ENCODE results near the gene PDE8B. TPM values are rescaled to one million over a fixed set of nuclear protein-coding genes. Genes with fewer than 3 reads are reported as not detected.

The PDE8B gene
- polyA plus RNA-seq, 1 of the 3 experiments (the other 2 are of a cell fraction), result not detected

DNA sequence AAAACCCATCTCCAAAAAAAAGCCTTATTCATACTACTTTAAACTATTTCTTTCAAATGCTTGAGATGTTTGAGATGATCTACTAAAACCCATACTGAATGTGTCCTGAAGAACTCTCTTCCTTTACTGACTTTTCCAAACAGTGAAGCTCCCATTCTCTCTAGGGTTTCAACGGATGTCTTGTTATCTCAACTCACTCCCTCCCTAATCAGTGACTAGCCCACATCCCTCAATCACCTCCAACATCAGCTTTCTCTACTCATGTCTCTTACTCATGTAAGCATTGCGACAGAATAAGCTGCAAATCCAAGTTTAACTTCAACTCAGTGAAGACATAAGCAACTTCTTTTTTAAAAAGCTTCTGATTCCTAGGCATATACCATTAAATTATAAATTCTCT lies 239.5 kb downstream of the PDE8B start (continued):
- TF ChIP-seq JUND (IDR thresholded peaks at IDR 0.05) (no peak), CTCF (IDR thresholded peaks at IDR 0.05) (no peak), CHD2 (IDR thresholded peaks at IDR 0.05; ENCODE audit: low read length, partially characterized antibody) (no peak), RCOR1 (IDR thresholded peaks at IDR 0.05; ENCODE audit: low read length) (no peak), SIN3A (IDR thresholded peaks at IDR 0.05; ENCODE audit: borderline replicate concordance, low read depth, low read length) (no peak), RAD21 (IDR thresholded peaks at IDR 0.05; ENCODE audit: low read length) (no peak)

- Histone ChIP-seq H3K36me3 (replicated peaks in 1 of 2; ENCODE audit: control insufficient read depth in 1 of 2, insufficient read depth in 2 of 2, low read length in 1 of 2) (peaks cover 33 to 52% of the 10 kb centered on the region in 2 experiments), H3K9me2 (peaks cover 5% of the 10 kb centered on the region; the same call in 1 of the 2 replicates), H3K9ac (no peak overlapping the region), H3F3A (replicated peaks; ENCODE audit: insufficient read depth) (no peaks in the 10 kb centered on the region), H3K4me1 (ENCODE audit: control insufficient read depth in 1 of 2, insufficient read depth in 2 of 2, low read depth in 1 of 2, low read length in 1 of 2) (no peaks in the 10 kb centered on the region; a peak in 1 of 4 replicates), H3K4me3 (ENCODE audit: low read depth in 2 of 2, low read length in 1 of 2) (no peak overlapping the region), H3K27me3 (ENCODE audit: insufficient read depth) (no peaks in the 10 kb centered on the region), H2AFZ (ENCODE audit: low read depth) (no peak overlapping the region), H3K79me2 (ENCODE audit: insufficient read depth) (no peaks in the 10 kb centered on the region), H4K20me1 (ENCODE audit: insufficient read depth) (no peaks in the 10 kb centered on the region), H3K27ac (ENCODE audit: low read depth in 2 of 2, low read length in 1 of 2) (no peak overlapping the region), H3K9me3 (no peaks in the 10 kb centered on the region), H3K4me2 (no peak overlapping the region)
- ChIA-PET POLR2A (no interaction called here), CTCF (no interaction called here)
- DNase-seq, result no peak
- WGBS (ENCODE audit: low lambda C conversion rate), result 100% methylated on average over 1 of the region's 1 CpG
- TF ChIP-seq GATA2 (CRISPR knock-in tag; IDR thresholded peaks at IDR 0.05) (no peak), NRF1 (IDR thresholded peaks at IDR 0.05; ENCODE audit: low read depth, low read length) (no peak), RXRA (IDR thresholded peaks at IDR 0.05; ENCODE audit: borderline replicate concordance, low read depth) (no peak), TEAD4 (IDR thresholded peaks at IDR 0.05; ENCODE audit: borderline replicate concordance, insufficient read depth) (no peak)
- TF ChIP-seq, protein P1, sequence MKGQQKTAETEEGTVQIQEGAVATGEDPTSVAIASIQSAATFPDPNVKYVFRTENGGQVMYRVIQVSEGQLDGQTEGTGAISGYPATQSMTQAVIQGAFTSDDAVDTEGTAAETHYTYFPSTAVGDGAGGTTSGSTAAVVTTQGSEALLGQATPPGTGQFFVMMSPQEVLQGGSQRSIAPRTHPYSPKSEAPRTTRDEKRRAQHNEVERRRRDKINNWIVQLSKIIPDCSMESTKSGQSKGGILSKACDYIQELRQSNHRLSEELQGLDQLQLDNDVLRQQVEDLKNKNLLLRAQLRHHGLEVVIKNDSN (IDR thresholded peaks at IDR 0.05; ENCODE audit: borderline replicate concordance, low read depth), result no peak
Observed at GRCh38 chr5:77452351-77452750, 241.9 kb downstream of the PDE8B start.

- no peaks in the 10 kb centered on the region for H3K27me3 ChIP-seq (ENCODE audit: insufficient read depth)
- ChIA-PET POLR2A (interaction anchor here (0.9 kb wide), 1 partner anchor 317 kb away, joined by 3 read pairs; no protein-coding TSS in a partner anchor), CTCF (no interaction called here)
- 97% methylated on average over 3 of the region's 3 CpGs for WGBS (ENCODE audit: low lambda C conversion rate)
- H2AFZ ChIP-seq (ENCODE audit: low read depth), result no peak overlapping the region
- no peak overlapping the region for H3K9ac ChIP-seq
- H3K36me3 ChIP-seq (replicated peaks in 1 of 2; ENCODE audit: control insufficient read depth in 1 of 2, insufficient read depth in 2 of 2, low read length in 1 of 2), result peaks cover 28 to 39% of the 10 kb centered on the region in 2 experiments
- no peak for TF ChIP-seq RFX5 (IDR thresholded peaks at IDR 0.05; ENCODE audit: low read length)
- TF ChIP-seq, protein P1 (IDR thresholded peaks at IDR 0.05; ENCODE audit: borderline replicate concordance, low read depth), result no peak
- TF ChIP-seq SIN3A (IDR thresholded peaks at IDR 0.05; ENCODE audit: borderline replicate concordance, low read depth, low read length), result no peak
- TF ChIP-seq POLR2AphosphoS5 (IDR thresholded peaks at IDR 0.05; ENCODE audit: low read depth, low read length), result no peak
- no peak for TF ChIP-seq CHD2 (IDR thresholded peaks at IDR 0.05; ENCODE audit: low read length, partially characterized antibody)
- TF ChIP-seq MXI1 (IDR thresholded peaks at IDR 0.05; ENCODE audit: low read depth, low read length), result no peak
- no peak for TF ChIP-seq GABPA (IDR thresholded peaks at IDR 0.05; ENCODE audit: low read depth)
- no peak for TF ChIP-seq NFIC (IDR thresholded peaks at IDR 0.05; ENCODE audit: borderline replicate concordance)
- no peak for TF ChIP-seq YY1 (IDR thresholded peaks at IDR 0.05; ENCODE audit: low read depth)
- TF ChIP-seq, protein P2, sequence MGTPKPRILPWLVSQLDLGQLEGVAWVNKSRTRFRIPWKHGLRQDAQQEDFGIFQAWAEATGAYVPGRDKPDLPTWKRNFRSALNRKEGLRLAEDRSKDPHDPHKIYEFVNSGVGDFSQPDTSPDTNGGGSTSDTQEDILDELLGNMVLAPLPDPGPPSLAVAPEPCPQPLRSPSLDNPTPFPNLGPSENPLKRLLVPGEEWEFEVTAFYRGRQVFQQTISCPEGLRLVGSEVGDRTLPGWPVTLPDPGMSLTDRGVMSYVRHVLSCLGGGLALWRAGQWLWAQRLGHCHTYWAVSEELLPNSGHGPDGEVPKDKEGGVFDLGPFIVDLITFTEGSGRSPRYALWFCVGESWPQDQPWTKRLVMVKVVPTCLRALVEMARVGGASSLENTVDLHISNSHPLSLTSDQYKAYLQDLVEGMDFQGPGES (IDR thresholded peaks at IDR 0.05; ENCODE audit: low read depth, low read length), result no peak
- no peak overlapping the region for H3K27ac ChIP-seq (ENCODE audit: low read depth in 2 of 2, low read length in 1 of 2)
- no peaks in the 10 kb centered on the region for H4K20me1 ChIP-seq (ENCODE audit: insufficient read depth)
- H3K4me1 ChIP-seq (ENCODE audit: control insufficient read depth in 1 of 2, insufficient read depth in 2 of 2, low read depth in 1 of 2, low read length in 1 of 2), result no peaks in the 10 kb centered on the region; a peak in 2 of 4 replicates
- peaks cover 5% of the 10 kb centered on the region; the same call in 1 of the 2 replicates for H3K9me2 ChIP-seq
- no peak for DNase-seq
- H3K79me2 ChIP-seq (ENCODE audit: insufficient read depth), result no peaks in the 10 kb centered on the region
- H3K4me2 ChIP-seq, result no peak overlapping the region
- H3F3A ChIP-seq (replicated peaks; ENCODE audit: insufficient read depth), result peaks cover under 1% of the 10 kb centered on the region
- H3K9me3 ChIP-seq, result no peaks in the 10 kb centered on the region
- H3K4me3 ChIP-seq (ENCODE audit: low read depth in 2 of 2, low read length in 1 of 2), result no peak overlapping the region
Observed at GRCh38 chr5:77454123-77454522, 243.6 kb downstream of the PDE8B start.

All from SK-N-SH (cell line).